A549 treated with AZD9567 at 1 μM for 4 hours (cell line): ENCODE results near the gene RAB6D. TPM values are rescaled to one million over a fixed set of nuclear protein-coding genes. Genes with fewer than 3 reads are reported as not detected.

Experiments used
- total RNA-seq: library from RNA; stranded (reverse); fragments of 200-300 nt; extraction: Qiagen RNA extraction; gene quantifications from 5 replicates; pipeline ENCODE4 v1.2.3, GENCODE V29; 2022; ENCODE audit not compliant: insufficient read depth

RAB6D gene
- 0.05 TPM in 1 of 5 replicates, not detected in the others for total RNA-seq

DNA sequence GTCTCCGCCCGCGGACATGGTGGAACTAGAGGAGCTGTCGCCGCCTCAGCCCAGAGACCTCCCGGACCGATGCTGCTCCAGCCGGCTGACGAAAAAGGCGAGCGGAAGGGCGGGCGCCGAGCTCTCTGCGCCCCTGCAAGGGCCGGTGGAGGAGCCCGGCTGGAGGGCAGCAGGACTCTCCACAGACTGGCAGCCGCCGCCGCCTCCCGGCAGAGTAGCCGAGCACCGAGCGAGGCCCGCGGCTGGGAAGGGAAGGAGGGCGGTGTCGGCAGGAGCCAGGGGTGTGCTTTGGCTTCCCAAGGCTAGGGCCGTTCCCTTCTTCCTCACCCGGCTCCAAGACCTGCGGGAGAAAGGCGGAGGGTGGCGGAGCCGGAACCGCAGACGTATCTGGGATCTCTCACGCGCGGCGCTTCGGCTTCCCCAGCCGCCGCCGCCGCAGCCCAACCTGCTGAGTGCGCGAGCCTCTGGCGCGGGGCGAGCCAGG, at the start of gene RAB6D:
TSS of gene RAB6D (minus strand) at position 466 of the 484 bp plus-strand sequence. CDS start at position 18, 448 bp downstream.

Other genes with a start within 250 kb of the RAB6D start
- 0.05 to 0.09 TPM (median 0.06 TPM) in 4 of 5 replicates, not detected in the other for gene POTEE, start 154.6 kb downstream of the RAB6D start, total RNA-seq
- gene TUBA3D, start 112.0 kb upstream of the RAB6D start, total RNA-seq: 3.5 to 4.8 TPM (median 4.0 TPM) in 5 replicates
- 88.3 to 208 TPM (median 194 TPM) in 5 replicates for gene MZT2A, start 128.2 kb upstream of the RAB6D start, total RNA-seq
- gene CCDC74A, start 163.7 kb upstream of the RAB6D start, total RNA-seq: 11.9 to 16.0 TPM (median 14.4 TPM) in 5 replicates